GM13977 (cell line): Measurements from ENCODE around the gene HSD17B10.

Experiments
- DNase-seq: peaks from one replicate; pipeline ENCODE4 v3.0.0; 2012; ENCODE audit warnings: low spot score
- CTCF ChIP-seq: IDR thresholded peaks from 2 replicates; pipeline ENCODE4 v1.5.1; 2012; ENCODE audit warnings: mild to moderate bottlenecking, control low read depth; ENCODE audit not compliant: insufficient read depth; ENCODE audit errors: extremely low read depth, missing control alignments
- in situ Hi-C: fragments of 300-500 bp; cut with MboI; formaldehyde crosslinking; loops from one replicate; pipeline ENCODE4 v1.12.0; 2022; ENCODE audit warnings: low sequenced_read_pairs, low pct_unique_long_range_greater_than_20kb, mixed read lengths, inconsistent platforms; ENCODE audit not compliant: unreplicated experiment

Gene HSD17B10

GRCh38 chrX:53433651-53434639, at the start of gene HSD17B10:
TSS of gene HSD17B10 (minus strand) at chrX:53434370. CDS start at chrX:53434345, 25 bp downstream.
- TF ChIP-seq CTCF: no peak
- in situ Hi-C loops: no loop called here
- DNase-seq: peak; percentile 84

- no peak for DNase-seq
- in situ Hi-C loops: no loop called here
- no peak for TF ChIP-seq CTCF
These were observed 49.2 kb upstream of the HSD17B10 start for GRCh38 chrX:53483416-53483815.

GRCh38 chrX:53481816-53482465, 47.8 kb upstream of the HSD17B10 start:
- DNase-seq: peak; percentile 50
- peak; percentile 75 for TF ChIP-seq CTCF
- in situ Hi-C loops: no loop called here

GRCh38 chrX:53481093-53481492, 46.9 kb upstream of the HSD17B10 start:
- no peak for DNase-seq
- in situ Hi-C loops: no loop called here
- TF ChIP-seq CTCF: peak; percentile 42

GRCh38 chrX:53479301-53479700, 45.1 kb upstream of the HSD17B10 start:
- no peak for TF ChIP-seq CTCF
- no peak for DNase-seq
- in situ Hi-C loops: no loop called here

GRCh38 chrX:53476371-53476770, 42.2 kb upstream of the HSD17B10 start:
- in situ Hi-C loops: no loop called here
- no peak for TF ChIP-seq CTCF
- DNase-seq: no peak
